Ishikawa (cell line): ENCODE measurements around the gene MYO18A.

Experiments used
- CEBPB ChIP-seq: IDR thresholded peaks from 2 replicates; pipeline ENCODE4 v1.6.1; 2012
- CREB1 ChIP-seq: IDR thresholded peaks from 2 replicates; pipeline ENCODE4 v1.6.1; 2012; ENCODE audit warnings: low read depth
- EGR1 ChIP-seq: IDR thresholded peaks from 2 replicates; pipeline ENCODE4 v1.6.1; 2012
- EP300 ChIP-seq: IDR thresholded peaks from 2 replicates; pipeline ENCODE4 v1.6.1; 2012; ENCODE audit warnings: borderline replicate concordance
- MAX ChIP-seq: IDR thresholded peaks from 2 replicates; pipeline ENCODE4 v1.6.1; 2012
- NFIC ChIP-seq: IDR thresholded peaks from 2 replicates; pipeline ENCODE4 v1.6.1; 2012
- RAD21 ChIP-seq: IDR thresholded peaks from 2 replicates; pipeline ENCODE4 v1.6.1; 2012; ENCODE audit warnings: low read depth
- REST ChIP-seq: IDR thresholded peaks from 2 replicates; pipeline ENCODE4 v1.6.1; 2012; ENCODE audit warnings: low read depth, mild to moderate bottlenecking
- TAF1 ChIP-seq: IDR thresholded peaks from 2 replicates; pipeline ENCODE4 v1.6.1; 2012; ENCODE audit warnings: low read depth, mild to moderate bottlenecking
- TCF12 ChIP-seq: IDR thresholded peaks from 2 replicates; pipeline ENCODE4 v1.6.1; 2012; ENCODE audit warnings: low read depth
- YY1 ChIP-seq: IDR thresholded peaks from 2 replicates; pipeline ENCODE4 v1.6.1; 2012; ENCODE audit warnings: low read depth
- ZBTB7A ChIP-seq: IDR thresholded peaks from 2 replicates; pipeline ENCODE4 v1.6.1; 2012; ENCODE audit warnings: low read depth

GRCh38 chr17:29190592-29191207 is 10.5 kb upstream of the MYO18A start:
- no peak for TF ChIP-seq YY1
- no peak for TF ChIP-seq TCF12
- TF ChIP-seq RAD21, result no peak
- TF ChIP-seq TAF1, result no peak
- no peak for TF ChIP-seq CEBPB
- no peak for TF ChIP-seq EP300
- TF ChIP-seq MAX, result no peak
- TF ChIP-seq NFIC, result no peak
- TF ChIP-seq CREB1, result no peak
- TF ChIP-seq EGR1, result no peak
- no peak for TF ChIP-seq REST
- TF ChIP-seq ZBTB7A, result no peak
